HG03469 (cell line): ENCODE measurements around the gene NEK8.
A peak's percentile ranks its signal among the peaks of the same experiment; 100 is the strongest.

ENCODE experiments used
- ATAC-seq: cut with Tn5 transposase; IDR thresholded peaks from one replicate; pipeline ENCODE4 v1.9.1; 2021; ENCODE audit warnings: mild to moderate bottlenecking, moderate library complexity, moderate number of reproducible peaks; ENCODE audit not compliant: unreplicated experiment

The NEK8 gene

DNA sequence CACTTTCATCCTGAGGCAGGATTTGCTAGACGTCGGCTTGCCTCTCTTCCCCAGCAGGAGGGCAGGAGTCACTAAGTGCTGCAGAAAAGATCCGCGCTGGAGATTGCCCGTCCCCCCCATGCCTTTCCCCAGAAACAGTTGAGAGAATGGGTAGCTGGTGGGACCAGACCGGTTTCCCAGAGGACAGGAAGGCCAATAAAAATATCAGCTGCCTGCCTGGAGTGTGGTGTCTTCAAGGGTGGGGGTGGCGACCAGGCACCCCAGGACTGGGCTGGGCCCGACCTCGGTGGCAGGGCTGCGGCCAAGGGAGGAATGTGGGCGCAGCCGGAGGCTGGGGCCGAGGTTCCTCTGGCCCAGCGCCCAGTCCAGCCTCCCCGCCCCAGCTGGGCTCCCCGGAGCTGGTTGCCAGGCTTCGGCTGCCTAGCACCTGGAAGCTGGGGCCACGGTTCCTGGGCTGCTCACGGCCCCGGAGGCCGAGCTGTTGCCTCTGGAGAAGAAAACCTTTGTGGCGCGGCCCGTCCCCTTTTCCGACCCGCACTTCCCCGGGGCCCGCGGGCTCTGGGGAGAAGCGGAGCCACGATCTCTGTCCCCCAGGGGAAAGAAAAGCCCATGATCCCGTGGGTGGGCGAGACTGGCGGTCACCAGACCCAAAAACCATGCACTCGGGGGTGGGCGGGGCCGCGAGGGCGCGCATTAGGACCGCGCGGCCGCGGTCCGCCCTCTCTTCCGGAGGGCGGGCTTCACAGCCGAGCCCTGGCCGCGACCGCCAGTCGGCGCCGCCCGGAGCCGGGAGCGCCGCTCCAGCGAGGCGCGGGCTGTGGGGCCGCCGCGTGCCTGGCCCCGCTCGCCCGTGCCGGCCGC lies 14.9 kb downstream of the NEK8 start, which contains the start of gene TRAF4:
Gene TRAF4 (plus strand): TSS at position 769 of the 861 bp plus-strand sequence. CDS start 102 bp downstream, outside the sequence.
- ATAC-seq: peak; percentile 30

DNA sequence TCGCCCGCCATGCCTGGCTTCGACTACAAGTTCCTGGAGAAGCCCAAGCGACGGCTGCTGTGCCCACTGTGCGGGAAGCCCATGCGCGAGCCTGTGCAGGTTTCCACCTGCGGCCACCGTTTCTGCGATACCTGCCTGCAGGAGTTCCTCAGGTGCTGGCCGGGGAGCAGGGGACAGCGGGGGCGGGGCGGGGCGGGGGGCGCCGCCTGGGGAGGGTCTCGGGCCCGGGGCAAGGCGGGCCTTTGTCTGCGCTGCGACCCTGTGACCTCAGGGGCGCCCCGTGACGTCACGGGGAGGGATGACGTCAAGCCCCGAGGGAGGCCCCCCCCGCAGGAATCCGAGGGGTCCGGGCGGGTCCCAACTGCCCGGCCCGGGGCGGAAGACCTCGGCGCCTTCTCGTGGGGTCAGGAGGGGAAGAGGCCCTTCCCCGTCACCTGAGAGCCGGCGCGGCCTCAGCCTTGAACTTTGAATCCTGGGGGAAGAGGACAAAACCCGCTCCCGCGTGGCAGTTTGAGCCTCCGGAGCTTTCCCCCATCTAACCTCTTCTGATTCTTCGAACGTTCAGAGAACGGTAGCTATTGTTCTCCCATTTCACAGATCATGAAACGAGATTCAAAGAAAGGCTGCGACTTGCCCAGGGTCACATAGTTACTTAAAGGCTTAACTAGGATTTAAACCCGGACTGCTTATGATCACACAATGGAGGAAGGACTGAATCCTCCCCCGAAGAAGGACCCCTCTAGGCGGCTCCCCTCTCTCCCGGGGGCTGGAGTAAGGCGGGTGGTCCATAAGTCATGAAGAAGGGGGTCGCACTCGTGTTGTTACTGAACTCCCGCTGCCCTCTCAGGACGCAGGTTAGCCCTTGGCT lies 15.8 kb downstream of the NEK8 start:
- no peak for ATAC-seq

DNA sequence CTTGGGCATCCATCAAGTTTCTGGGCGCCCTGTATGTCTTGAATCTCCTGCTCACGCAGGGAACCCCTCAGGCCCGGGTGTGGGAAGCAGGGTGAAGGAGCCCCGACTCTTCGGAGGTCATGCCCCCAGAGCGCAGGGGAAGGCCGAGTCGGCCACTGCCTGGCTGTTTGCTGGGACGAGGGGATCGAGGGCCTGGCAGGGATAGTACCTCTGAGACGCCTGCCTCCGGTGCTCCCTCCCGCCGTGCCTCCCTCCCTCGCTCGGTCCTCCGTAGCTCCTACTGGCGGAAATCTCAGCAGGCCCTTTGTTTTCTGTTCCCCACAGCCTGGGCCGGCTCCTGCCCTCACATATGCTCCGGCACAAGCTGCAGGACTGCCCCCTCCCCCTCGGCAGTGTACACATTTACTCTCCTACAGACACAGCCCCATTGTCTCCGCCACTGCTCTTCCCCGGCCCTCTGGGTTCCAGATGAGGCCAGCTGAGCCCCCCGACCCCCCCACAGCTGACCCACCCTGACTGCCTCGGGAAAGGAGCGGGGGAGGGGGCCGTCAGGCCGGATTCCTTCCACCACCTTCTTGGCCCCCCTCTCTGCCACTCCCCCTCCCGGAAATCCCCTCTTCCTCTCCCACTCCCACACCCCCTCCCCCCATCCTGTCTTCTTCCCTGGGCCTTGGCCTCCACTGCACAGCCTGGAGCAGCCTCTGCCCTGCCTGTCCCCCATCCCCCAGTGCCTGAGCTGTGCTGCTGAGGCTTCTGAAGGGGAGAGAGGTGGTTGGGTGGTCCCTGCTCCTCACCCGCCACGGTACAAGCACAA lies 16.6 kb downstream of the NEK8 start:
- no peak for ATAC-seq

DNA sequence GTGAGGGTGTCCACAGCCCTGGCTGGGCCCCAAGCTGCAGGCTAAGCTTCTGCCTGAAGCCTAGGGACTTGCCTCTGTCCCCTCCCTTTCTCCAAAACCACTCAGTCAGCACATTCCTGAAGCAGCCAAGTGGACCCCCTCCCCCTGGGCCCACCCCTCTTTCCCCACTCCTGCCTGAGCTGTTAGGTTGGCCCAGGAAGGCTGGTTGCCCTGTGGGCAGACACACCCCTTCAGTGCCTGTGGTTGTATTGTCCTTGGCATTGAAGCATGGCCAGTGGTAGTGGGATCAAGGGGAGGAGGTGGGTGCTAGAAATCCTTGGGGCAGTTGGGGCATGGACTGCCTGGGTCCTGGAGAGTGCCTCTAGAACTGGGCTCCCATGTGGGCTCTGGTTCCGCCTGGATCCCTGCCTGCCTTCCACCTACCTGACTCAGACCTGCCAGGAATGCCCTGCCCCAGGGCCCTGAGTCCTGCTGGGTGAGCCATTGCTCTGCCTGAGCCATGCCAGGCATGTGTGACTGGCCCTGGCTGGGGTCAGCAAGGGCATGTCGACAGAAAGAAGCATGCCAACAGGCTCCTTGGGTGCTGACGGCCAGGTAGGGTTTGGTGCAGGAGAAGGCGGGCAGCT lies 17.3 kb downstream of the NEK8 start:
- no peak for ATAC-seq

GRCh38 chr17:28746611-28747050 lies 18.0 kb downstream of the NEK8 start:
- ATAC-seq: no peak

DNA sequence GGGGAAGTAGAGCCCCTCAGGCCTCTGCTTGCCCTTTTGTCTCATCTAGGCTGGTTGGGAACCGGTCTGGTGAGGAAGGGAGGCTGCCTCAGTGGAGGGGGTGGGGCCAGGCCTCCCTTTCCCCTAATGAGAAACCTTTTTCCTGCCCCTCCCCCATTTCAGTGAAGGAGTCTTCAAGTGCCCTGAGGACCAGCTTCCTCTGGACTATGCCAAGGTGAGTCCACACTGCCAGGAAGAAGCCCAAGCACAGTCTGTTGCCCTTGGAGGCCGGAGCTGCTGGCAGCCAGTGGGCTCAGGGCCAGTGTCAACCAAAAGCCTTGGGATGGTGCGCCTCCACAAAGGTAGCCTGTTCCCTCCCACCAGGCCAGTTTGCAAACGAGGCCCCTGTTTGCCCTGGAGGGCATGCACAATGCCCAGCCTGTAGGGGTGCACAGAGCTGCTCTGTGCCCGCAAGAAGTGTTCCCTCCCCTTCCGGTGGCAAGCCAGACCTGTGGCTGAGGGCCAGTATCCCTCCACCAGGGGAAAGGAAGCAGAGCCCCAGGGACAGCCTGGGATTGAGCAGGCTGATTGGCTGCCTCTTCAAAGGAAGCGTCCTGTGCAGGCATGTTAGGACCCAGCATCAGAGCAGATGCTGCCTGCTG lies 18.6 kb downstream of the NEK8 start:
- ATAC-seq: no peak

- no peak for ATAC-seq
These were observed 19.5 kb downstream of the NEK8 start for GRCh38 chr17:28747801-28748750.

- no peak for ATAC-seq
These were observed 20.4 kb downstream of the NEK8 start for GRCh38 chr17:28748852-28749515.

DNA sequence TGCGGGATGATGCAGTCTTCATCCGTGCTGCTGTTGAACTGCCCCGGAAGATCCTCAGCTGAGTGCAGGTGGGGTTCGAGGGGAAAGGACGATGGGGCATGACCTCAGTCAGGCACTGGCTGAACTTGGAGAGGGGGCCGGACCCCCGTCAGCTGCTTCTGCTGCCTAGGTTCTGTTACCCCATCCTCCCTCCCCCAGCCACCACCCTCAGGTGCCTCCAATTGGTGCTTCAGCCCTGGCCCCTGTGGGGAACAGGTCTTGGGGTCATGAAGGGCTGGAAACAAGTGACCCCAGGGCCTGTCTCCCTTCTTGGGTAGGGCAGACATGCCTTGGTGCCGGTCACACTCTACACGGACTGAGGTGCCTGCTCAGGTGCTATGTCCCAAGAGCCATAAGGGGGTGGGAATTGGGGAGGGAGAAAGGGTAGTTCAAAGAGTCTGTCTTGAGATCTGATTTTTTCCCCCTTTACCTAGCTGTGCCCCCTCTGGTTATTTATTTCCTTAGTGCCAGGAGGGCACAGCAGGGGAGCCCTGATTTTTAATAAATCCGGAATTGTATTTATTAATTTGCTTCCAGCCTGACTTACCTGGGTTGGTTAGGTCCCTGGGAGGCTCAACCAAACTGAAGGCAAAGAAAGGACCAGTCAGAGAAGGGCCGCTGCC lies 21.1 kb downstream of the NEK8 start:
- no peak for ATAC-seq

- ATAC-seq: no peak
These were observed 21.8 kb downstream of the NEK8 start for GRCh38 chr17:28750178-28751047.

DNA sequence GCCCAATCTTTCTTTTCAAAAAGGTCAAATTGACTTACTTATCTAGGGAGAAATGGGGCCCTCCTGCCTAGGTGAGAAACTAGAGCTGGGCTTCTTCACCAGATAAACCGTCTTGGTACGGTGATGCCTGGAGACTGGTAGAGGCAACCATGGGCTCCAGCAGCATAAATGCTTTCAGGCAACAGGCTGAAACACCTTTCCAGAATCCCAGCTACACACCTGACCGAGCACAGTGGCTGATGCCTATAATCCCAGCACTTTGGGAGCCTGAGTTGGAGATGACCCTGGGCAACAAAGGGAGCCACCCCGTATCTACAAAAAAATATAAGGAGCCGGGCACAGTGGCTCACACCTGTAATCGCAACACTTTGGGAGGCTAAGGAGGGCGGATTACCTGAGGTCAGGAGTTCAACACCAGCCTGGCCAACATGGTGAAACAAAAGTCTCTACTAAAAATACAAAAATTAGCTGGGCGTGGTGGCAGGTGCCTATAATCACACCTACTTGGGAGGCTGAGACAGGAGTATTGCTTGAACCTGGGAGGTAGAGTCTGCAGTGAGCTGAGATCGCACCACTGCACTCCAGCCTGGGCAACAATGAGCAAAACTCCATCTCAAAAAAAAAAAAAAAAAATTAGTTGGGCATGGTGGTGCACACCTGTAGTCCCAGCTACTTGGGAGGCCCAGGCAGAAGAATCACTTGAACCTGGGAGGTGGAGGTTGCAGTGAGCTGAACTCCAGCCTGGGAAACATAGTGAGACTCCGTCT lies 23.2 kb downstream of the NEK8 start:
- no peak for ATAC-seq

GRCh38 chr17:28755486-28755885 lies 26.9 kb downstream of the NEK8 start:
- ATAC-seq: no peak

- no peak for ATAC-seq
These were observed 27.6 kb downstream of the NEK8 start for GRCh38 chr17:28756049-28756804.

DNA sequence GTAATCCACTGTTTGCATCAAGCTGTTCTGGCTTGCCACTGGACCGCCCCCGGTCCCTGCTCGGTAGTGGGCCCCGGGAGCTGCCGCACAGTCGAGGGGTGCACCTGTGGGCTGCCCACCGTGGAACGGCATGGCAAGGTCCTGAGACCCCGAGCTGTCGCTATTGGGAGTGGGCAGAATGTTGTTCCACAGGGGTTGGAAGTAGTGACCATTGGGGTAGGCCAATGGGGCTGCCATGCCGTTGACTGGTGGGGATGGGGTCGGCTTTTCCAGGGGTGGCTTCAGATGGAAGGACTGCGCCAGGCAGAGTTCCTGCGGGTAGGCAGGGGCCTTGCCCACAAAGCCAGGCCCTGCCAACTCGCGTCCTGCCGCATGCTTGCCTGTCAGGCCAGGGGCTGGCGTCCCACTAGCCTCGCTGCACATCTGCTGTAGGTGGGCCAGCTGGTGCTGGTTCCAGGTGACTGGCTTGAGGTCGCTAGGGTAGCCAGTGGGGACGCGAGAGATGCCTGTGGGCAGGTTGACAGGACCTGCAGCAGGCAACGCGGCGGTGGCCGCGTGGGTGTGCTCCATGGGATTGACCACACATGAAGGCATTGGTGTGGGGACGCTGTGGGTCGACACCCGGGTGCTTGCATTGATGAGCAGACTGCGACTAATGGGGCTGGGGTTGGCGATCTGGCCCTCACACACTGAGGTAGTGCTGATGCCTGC lies 30.0 kb downstream of the NEK8 start:
- ATAC-seq: no peak
